Measurements from ENCODE around the gene GNAZ.

The GNAZ gene

GRCh38 chr22:23079240-23079768 is 9.0 kb downstream of the GNAZ start:
- no peak for DNase-seq

GRCh38 chr22:23079814-23080521 is 9.6 kb downstream of the GNAZ start:
- DNase-seq: no peak

DNA sequence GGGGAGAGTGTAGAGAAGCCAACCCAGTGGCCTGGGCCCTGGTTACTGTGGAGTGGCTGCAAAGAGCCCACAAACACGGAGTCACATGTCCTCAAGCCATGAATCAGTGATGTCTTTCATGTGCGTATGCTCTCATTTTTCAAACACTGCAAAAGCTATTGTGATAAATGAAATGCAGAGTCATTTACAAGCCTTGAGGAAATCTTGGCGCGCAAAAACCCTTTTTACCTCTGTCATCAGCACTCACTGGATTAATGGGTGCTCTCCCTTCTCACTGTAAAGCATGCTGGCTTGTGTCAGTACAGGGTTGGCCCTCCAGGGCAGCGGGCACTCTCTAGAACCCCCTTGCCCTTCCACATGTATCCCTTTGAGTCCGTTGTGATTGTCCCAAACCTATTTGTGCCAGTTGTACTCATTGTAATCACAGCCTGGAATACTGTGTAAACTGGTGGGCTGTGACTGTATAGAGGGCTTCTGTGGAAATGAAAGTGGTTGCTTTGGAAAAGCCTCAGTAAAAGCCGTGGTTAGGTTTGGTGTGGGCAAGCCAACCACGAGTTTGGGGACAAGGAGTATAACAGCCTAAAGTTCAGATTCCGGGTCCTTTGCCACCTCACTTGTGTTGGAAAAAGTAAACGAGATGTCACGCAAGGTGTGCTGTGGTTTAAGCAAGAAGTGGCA is 10.4 kb downstream of the GNAZ start:
- DNase-seq: no peak

GRCh38 chr22:23082534-23083314 is 12.4 kb downstream of the GNAZ start:
- DNase-seq: no peak

- no peak for DNase-seq
Observed at GRCh38 chr22:23083315-23084021, 13.1 kb downstream of the GNAZ start.

GRCh38 chr22:23084453-23085350 is 14.4 kb downstream of the GNAZ start:
- no peak for DNase-seq

DNA sequence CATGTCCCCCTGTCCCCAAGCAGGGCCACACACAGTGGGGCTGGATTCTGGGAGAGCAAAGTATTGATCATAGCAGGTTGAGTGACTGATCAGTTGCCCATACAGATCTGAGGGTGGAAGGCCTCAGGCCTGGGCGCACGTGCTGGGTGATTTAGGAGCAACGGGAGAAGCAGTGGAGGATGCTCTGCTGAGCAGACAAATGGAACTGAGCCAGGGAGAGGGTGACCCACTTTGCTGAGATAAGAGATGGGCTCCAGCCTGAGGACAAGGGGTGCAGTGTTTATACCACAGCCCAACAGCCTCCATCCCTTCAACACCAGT is 15.0 kb downstream of the GNAZ start:
- no peak for DNase-seq

GRCh38 chr22:23085785-23086184 is 15.5 kb downstream of the GNAZ start:
- no peak for DNase-seq

GRCh38 chr22:23086263-23086662 is 15.9 kb downstream of the GNAZ start:
- no peak for DNase-seq

GRCh38 chr22:23086787-23087186 is 16.5 kb downstream of the GNAZ start:
- no peak for DNase-seq

DNA sequence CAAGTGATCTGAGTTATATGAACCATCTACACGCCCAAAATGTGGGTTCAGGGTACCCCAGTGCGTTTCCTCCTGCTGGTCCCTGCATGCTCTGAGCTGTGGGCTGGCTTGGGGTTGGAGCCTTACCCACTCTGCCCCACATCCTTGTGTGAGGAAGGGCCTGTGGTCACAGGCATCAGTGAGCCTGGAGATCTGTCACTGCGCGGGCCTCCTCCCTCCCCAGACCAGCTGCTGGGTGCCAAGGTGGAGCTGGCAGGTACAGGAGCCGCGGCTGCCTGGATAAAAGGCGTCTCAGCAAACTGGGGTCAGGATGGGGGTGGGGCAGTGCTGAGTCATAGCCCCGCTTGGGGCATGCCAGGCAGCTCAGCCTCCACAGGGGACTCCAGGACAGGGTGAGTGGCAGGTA is 17.9 kb downstream of the GNAZ start:
- DNase-seq: no peak

DNA sequence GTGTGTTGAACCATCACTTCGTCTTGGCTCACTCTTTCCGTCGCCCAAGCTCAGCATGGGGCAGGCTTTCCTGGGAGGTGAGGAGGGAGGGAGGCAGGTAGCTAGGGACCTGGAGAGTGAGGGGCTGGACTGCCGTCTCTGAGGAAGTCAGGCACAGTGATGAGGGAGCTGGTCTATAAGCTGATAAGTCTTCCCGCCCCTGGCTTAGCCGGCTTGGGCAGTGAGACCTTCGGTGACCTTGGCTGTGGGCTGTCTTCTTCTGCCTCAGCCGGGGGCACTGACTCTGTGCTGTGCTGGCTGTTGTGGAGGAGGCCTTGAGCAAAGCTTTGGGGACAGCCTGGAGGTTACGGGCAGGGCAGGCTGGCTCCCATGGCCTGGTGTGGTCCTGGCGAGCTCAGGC is 18.7 kb downstream of the GNAZ start:
- no peak for DNase-seq

DNA sequence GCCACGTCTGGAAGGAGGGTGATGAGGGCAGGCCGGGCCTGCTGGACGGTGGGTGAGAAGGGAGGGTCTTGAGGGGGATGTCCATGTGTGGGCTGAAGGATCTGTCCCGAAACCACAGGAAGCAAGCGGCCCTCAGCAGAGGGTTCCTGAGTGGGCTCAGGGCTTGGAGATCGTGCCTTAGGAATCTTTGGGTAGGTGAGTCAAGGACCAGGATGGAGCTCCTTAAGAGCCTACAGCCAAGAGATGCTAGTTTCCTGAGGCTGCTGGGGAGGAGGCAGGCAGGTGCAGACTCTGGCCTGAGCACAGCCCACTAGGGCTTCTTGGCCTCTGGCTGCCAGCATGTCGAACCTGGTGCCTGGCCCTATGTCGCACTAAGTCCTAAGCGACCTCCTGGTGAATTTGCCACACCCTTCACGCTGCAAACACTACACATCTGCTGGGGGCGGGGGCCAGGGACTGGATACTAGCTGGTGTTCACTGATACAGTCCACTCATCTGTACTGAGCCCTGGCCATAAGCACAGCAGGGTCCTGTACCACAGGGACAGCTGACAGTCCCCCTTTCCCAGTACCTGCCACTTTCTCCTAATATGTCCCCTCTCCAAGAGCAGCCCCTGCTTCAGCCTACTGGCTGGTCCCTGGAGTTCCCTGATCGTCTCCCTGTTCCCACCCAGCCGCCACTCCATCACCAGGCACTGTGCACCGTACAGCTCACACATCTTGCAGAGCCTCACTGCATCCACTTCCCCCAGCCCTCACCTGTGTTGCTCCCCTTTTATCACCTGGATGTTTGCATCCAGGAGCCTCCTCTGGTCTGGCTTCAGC is 19.5 kb downstream of the GNAZ start:
- no peak for DNase-seq

- DNase-seq: no peak
Observed at GRCh38 chr22:23090457-23090835, 20.1 kb downstream of the GNAZ start.

DNA sequence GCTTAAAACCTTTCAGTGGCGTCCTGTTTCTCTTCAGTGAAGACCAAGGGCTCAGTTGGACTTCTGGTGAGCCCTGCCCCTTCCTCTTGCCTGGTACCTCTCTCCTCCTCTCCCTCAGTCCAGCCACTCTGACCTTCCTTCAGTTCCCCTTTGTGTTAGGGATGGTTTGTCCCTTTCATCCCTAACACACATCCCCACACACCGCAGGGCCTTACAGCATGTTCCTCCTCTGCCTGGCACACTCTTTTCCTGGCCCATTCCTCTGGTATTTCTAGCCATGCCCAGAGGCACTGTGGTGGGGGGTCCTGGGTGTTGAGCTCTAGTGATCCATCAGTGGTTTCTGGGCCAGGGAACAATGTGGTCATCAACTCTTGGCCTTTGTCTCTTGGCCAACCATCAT is 21.4 kb downstream of the GNAZ start:
- no peak for DNase-seq

DNA sequence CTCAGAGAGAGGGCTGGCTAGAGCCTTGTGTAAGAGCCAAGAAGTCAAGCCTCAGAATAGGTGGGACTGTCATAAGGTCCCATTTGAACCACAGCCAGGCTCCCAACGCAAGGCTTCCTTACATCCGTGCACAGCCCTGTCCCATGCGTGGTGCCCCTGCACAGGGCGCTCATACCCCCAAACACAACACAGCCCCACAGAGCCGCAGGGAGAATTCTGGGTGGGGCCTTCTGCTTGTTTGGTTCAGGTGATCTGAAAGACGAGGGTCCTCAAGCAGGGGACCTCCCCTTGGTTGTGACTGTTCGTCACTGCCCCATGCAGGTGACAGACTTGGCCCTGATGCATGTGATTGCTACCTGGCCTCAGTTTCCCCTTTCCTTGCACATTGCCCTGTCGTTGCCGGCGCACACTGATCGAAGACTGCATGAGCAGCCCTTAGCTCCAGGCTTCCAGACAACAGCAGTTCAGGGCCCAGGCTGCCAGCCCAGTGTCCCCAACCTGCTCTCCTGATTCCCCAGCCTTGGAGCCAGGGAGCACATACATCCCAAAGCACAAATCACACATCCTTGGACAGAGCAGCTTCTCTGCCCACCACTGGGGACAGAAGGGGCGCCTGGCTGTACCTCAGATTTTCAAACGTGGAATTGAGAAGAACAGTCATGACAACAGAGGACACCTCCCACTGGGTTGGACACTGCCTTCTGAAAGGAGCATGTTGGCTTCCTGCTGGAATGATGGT is 22.1 kb downstream of the GNAZ start:
- DNase-seq: no peak

DNA sequence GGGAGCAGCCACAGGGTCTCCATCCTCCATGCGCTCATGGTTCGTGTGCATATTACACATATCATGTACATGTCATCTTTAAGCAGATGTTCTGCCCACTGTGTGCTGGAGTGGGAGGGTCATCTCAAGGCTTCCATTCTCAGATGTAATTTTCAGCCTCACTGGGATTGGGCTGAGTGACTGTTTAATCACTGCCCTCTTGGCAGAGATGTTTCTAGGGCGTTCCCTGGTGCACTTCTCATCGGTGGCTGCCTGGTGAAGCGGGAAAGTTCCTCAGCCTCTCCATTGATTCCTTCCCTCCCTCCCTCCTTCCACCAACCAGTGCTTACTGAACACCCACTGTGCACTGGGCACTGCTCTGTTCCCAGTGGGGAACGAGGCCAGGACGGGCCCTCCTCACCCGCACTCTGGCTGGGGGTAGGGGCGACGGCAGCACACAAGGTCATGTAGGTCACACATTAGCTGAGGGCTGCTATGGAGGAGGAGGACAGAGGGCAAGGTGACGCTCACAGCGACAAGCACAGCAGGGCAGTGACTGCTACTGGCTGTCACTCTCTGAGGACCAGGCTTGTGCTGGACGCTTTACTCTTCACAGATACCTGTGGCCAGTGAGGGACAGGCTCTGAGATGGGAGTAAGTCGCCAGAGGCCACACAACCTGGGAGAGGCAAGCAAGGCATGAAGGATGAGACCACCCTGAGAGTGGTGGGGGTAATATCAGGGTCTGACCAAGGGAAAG is 22.9 kb downstream of the GNAZ start:
- DNase-seq: no peak

DNA sequence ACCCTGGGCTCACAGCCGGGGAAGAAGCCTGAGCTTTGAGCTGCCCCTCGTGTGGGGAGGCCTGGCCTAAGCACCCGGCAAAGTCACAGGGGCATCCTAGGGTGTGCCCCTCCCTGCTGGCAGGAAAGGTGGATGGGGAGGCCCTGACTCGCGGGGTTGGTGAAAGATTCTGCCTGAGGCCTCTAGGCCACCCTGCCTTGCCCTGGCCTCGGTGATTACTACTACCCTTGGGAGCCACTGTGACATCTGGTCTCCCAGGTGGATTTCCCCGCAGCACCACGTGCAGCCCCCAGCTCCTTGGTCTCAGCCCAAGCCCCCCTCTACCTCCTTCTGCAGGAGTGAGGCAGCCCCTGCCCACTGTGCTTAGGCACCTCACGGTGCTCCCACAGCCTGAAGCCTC is 23.9 kb downstream of the GNAZ start:
- no peak for DNase-seq
